Skeletal muscle cell (primary cell): Measurements from ENCODE around the gene HSPB8.

Experiments
- DNase-seq: peaks from one replicate; pipeline ENCODE4 v3.0.0-alpha.2; 2010; ENCODE audit warnings: low read depth
- H3K4me3 ChIP-seq: 2 replicates; pipeline ENCODE4 v1.5.1; 2011; ENCODE audit warnings: low read depth, mild to moderate bottlenecking, control low read depth, low read length, moderate library complexity

HSPB8 gene

DNA sequence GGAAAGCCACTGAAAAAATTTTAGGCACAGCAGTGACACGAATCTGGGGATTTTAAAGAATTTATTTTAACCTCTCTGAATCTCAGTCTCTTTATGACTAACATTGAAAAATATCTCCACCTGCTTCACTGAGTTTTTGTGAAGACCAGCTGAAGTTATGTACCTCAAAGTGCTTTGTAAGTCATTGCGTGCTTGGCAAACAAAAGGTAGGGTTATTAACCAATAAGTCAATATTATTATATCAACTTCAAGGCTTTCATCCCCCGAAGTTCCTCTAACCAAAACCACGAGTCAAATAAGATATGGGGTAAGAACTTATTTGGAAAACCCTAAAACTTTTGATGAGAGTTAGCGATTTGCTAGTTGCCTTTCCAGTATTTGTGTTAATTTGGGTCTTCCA is 62.3 kb downstream of the HSPB8 start:
- no peak for DNase-seq
- no peak overlapping the region for H3K4me3 ChIP-seq

DNA sequence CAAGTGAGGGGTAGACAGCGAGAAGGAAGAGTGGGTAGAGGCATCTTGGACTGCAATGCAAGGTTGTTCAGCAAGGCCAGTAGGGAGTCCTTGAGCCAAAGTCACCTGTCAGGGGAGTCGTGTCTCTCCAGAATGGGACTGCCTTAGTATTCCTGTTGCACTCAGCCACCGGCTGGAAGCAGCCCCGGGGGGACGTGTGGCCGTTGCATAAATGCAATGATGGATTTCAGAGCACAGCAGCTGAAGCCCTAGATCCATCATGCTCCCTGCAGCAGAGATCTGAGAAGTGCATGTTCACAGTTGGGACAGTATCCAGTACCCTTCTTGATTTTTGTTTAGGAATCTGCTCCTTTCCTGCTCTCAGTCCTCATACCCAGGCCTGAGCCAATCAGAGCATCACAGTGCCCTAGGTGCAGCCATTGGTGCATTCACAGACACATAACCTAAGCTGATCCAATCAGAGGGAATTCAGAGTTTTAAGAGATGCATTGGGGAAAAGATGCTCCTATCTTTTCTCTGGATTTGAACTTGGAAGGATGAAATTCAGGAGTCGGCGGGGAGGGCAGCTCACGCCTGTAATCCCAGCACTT is 62.9 kb downstream of the HSPB8 start:
- H3K4me3 ChIP-seq, result no peak overlapping the region
- DNase-seq, result no peak
